GM23338 (cell line): ENCODE data around the gene CD63. TPM values are rescaled to one million over a fixed set of nuclear protein-coding genes. Genes with fewer than 3 reads are reported as not detected.

Experiments
- ATAC-seq: fragments of 200-7000 bp; cut with Tn5 transposase; 3 replicates; pipeline ENCODE4 v1.9.1; 2020
- DNase-seq: peaks from one replicate; pipeline ENCODE4 v3.0.0-alpha.2; 2015; ENCODE audit warnings: low spot score
- H2AFZ ChIP-seq: fragments of 200-600 bp; sonication (generic); 2 replicates; pipeline ENCODE4 v1.8.0; 2016; ENCODE audit warnings: antibody characterized with exemption, mild to moderate bottlenecking, moderate library complexity
- H3F3A ChIP-seq: fragments of 200-600 bp; sonication (generic); replicated peaks from 2 replicates; pipeline ENCODE4 v1.8.0; 2017; ENCODE audit warnings: antibody characterized with exemption, mixed run types, low read depth
- H3K27ac ChIP-seq: fragments of 200-600 bp; sonication (generic); 2 replicates; pipeline ENCODE4 v1.6.1; 2016; ENCODE audit warnings: low read depth
- H3K27me3 ChIP-seq: fragments of 200-600 bp; sonication (generic); 2 replicates; pipeline ENCODE4 v1.8.0; 2016; ENCODE audit warnings: mild to moderate bottlenecking, mixed run types, moderate library complexity; ENCODE audit not compliant: insufficient read depth
- H3K36me3 ChIP-seq: fragments of 200-600 bp; sonication (generic); 2 replicates; pipeline ENCODE4 v1.8.0; 2016; ENCODE audit warnings: mild to moderate bottlenecking; ENCODE audit not compliant: insufficient read depth
- H3K4me1 ChIP-seq: fragments of 200-600 bp; sonication (generic); 2 replicates; pipeline ENCODE4 v1.8.0; 2016; ENCODE audit warnings: mild to moderate bottlenecking, moderate library complexity; ENCODE audit not compliant: insufficient read depth
- H3K4me2 ChIP-seq: fragments of 200-600 bp; sonication (generic); 2 replicates; pipeline ENCODE4 v1.7.1; 2017; ENCODE audit warnings: mixed run types
- H3K4me3 ChIP-seq: fragments of 200-600 bp; sonication (generic); 2 replicates; pipeline ENCODE4 v1.6.1; 2016; ENCODE audit warnings: mixed run types
- H3K79me2 ChIP-seq: fragments of 200-600 bp; sonication (generic); replicated peaks from 2 replicates; pipeline ENCODE4 v1.8.0; 2017; ENCODE audit warnings: mild to moderate bottlenecking; ENCODE audit not compliant: insufficient read depth
- H3K9me2 ChIP-seq: fragments of 200-600 bp; sonication (generic); 2 replicates; pipeline ENCODE4 v1.8.0; 2017; ENCODE audit not compliant: insufficient read depth
- H4K20me1 ChIP-seq: fragments of 200-600 bp; sonication (generic); replicated peaks from 2 replicates; pipeline ENCODE4 v1.8.0; 2017; ENCODE audit warnings: mild to moderate bottlenecking; ENCODE audit not compliant: insufficient read depth
- H3K27ac Mint-ChIP-seq: 2 replicates; pipeline ENCODE4 v1.8.0; 2020; ENCODE audit warnings: inconsistent platforms, mild to moderate bottlenecking, moderate library complexity, mixed read lengths
- H3K27me3 Mint-ChIP-seq: 3 replicates; pipeline ENCODE4 v1.8.0; 2022; ENCODE audit warnings: low read depth, mild to moderate bottlenecking, moderate library complexity, mixed read lengths, inconsistent platforms; ENCODE audit not compliant: insufficient read depth, poor library complexity
- H3K36me3 Mint-ChIP-seq: 3 replicates; pipeline ENCODE4 v1.8.0; 2021; ENCODE audit warnings: low read depth, mild to moderate bottlenecking, inconsistent platforms, moderate library complexity, mixed read lengths
- H3K4me1 Mint-ChIP-seq: 3 replicates; pipeline ENCODE4 v1.8.0; 2020; ENCODE audit warnings: mild to moderate bottlenecking, inconsistent platforms, mixed read lengths
- H3K4me3 Mint-ChIP-seq: 3 replicates; pipeline ENCODE4 v1.8.0; 2021; ENCODE audit warnings: moderate library complexity, mild to moderate bottlenecking, inconsistent platforms, mixed read lengths
- H3K9me3 Mint-ChIP-seq: 3 replicates; pipeline ENCODE4 v1.8.0; 2020; ENCODE audit warnings: moderate library complexity, mild to moderate bottlenecking, inconsistent platforms, mixed read lengths
- CTCF ChIP-seq, 2 experiments: fragments of 200-600 bp in 1 of 2; sonication (generic) in 1 of 2; conservative IDR thresholded peaks; 2 replicates each; pipeline versions ENCODE4 v1.5.1 to v1.6.1; 2016 to 2017; ENCODE audit warnings: antibody characterized with exemption in 2 of 2, low read depth in 2 of 2, mild to moderate bottlenecking in 2 of 2, moderate library complexity in 1 of 2
- EZH2 ChIP-seq: fragments of 200-600 bp; sonication (generic); IDR thresholded peaks from one replicate; pipeline ENCODE4 v1.8.0; 2017; ENCODE audit warnings: antibody characterized with exemption, mild to moderate bottlenecking, low read depth; ENCODE audit not compliant: unreplicated experiment
- EZH2phosphoT487 ChIP-seq: fragments of 200-600 bp; sonication (generic); IDR thresholded peaks from one replicate; pipeline ENCODE4 v1.8.1; 2018; ENCODE audit warnings: antibody characterized with exemption; ENCODE audit not compliant: unreplicated experiment
- JUNB ChIP-seq: IDR thresholded peaks from one replicate; pipeline ENCODE4 v1.6.1; 2016; ENCODE audit warnings: antibody characterized with exemption; ENCODE audit not compliant: unreplicated experiment
- ZNF114 ChIP-seq: fragments of 250-450 bp; sonication (Bioruptor Pico); IDR thresholded peaks from 2 replicates; pipeline ENCODE4 v1.5.0; 2020; ENCODE audit warnings: mild to moderate bottlenecking, moderate library complexity
- ZNF462 ChIP-seq: fragments of 250-450 bp; sonication (Bioruptor Pico); IDR thresholded peaks from 2 replicates; pipeline ENCODE4 v1.5.0; 2020; ENCODE audit warnings: mild to moderate bottlenecking, moderate library complexity
- polyA plus RNA-seq: library from polyadenylated mRNA; unstranded; fragments of >200 nt; fragmentation: Nextera tagmentation; extraction: Ambion mirVana; gene quantifications from 2 replicates; pipeline ENCODE4 v1.2.1, GENCODE V29; 2016
- total RNA-seq: library from RNA; depleted of rRNA; stranded (reverse); fragments of >200 nt; shearing (Covaris generic); gene quantifications from 2 replicates; pipeline ENCODE4 v1.2.3, GENCODE V29; 2014

Gene CD63
- total and polyA plus RNA-seq, 2 experiments from 2014 or later = 294 to 685 TPM

- no peak for ATAC-seq
- no peaks in the 10 kb centered on the region for H4K20me1 ChIP-seq
- Mint-ChIP-seq H3K27ac (no peak overlapping the region), H3K4me1 (no peaks in the 10 kb centered on the region), H3K27me3 (peaks cover 11% of the 10 kb centered on the region), H3K4me3 (no peak overlapping the region), H3K36me3 (peaks cover 36% of the 10 kb centered on the region), H3K9me3 (no peaks in the 10 kb centered on the region)
- no peak for DNase-seq
- H3K4me2 ChIP-seq = no peak overlapping the region
- H3K79me2 ChIP-seq = no peaks in the 10 kb centered on the region
- H3K9me2 ChIP-seq = no peaks in the 10 kb centered on the region
- H3K27ac ChIP-seq = no peak overlapping the region
- no peaks in the 10 kb centered on the region; the same call in 1 of the 2 replicates for H3K36me3 ChIP-seq
- no peak overlapping the region for H2AFZ ChIP-seq
- no peak overlapping the region for H3K4me3 ChIP-seq
- H3K27me3 ChIP-seq = no peaks in the 10 kb centered on the region
- H3F3A ChIP-seq = no peaks in the 10 kb centered on the region
- H3K4me1 ChIP-seq = no peaks in the 10 kb centered on the region
- TF ChIP-seq ZNF462 (CRISPR knock-in tag) = no peak
Measured at GRCh38 chr12:55692631-55693322, 36.0 kb downstream of the CD63 start.

GRCh38 chr12:55688716-55689655, 39.8 kb downstream of the CD63 start:
- Histone ChIP-seq H2AFZ (no peak overlapping the region), H3K9me2 (no peaks in the 10 kb centered on the region), H3K27ac (no peak overlapping the region), H3K4me1 (no peaks in the 10 kb centered on the region), H3K4me2 (no peak overlapping the region), H4K20me1 (no peaks in the 10 kb centered on the region), H3K4me3 (no peak overlapping the region), H3K36me3 (no peaks in the 10 kb centered on the region; the same call in 1 of the 2 replicates), H3K79me2 (no peaks in the 10 kb centered on the region), H3F3A (no peaks in the 10 kb centered on the region), H3K27me3 (no peaks in the 10 kb centered on the region)
- DNase-seq (no peak), ATAC-seq (no peak)
- Mint-ChIP-seq H3K4me1 (no peaks in the 10 kb centered on the region), H3K36me3 (peaks cover 33% of the 10 kb centered on the region), H3K27me3 (peaks cover 22% of the 10 kb centered on the region), H3K9me3 (no peaks in the 10 kb centered on the region), H3K4me3 (no peak overlapping the region), H3K27ac (no peak overlapping the region)
- TF ChIP-seq EZH2phosphoT487 (no peak), EZH2 (no peak), CTCF (conservative IDR thresholded peaks at IDR 0.05; ENCODE audit: low read depth in 2 of 2) (no peak), ZNF114 (CRISPR knock-in tag) (no peak), JUNB (no peak)
